GM03348 (cell line): ENCODE data around the gene ADGRL3.
"Not testable (repeated sequence)": the region's sequence is repeated elsewhere in the genome, so short reads cannot be mapped to it uniquely, and the experiment has no call there.

Source experiments
- DNase-seq: peaks from one replicate; pipeline ENCODE4 v3.0.0; 2012; ENCODE audit warnings: low spot score

ADGRL3 gene

DNA sequence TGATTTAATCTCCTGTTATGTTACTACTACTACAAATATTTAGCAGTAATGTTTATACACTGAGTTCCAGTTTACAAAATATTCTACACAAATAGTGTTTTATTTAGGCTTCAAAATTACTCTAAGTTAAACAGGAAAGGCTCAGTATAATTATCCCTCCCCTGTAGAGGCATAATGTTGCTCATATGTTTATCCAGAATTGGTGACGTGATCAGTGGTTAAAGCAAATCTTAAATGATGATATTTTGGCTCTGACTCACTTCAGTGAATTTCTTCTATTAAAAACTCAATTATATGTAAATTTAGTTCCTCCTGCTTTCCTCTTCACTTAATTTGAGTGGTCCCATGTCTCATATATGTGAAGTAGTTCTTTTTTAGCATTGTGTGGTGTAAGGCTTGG lies 438.5 kb downstream of the ADGRL3 start:
- no peak for DNase-seq

DNA sequence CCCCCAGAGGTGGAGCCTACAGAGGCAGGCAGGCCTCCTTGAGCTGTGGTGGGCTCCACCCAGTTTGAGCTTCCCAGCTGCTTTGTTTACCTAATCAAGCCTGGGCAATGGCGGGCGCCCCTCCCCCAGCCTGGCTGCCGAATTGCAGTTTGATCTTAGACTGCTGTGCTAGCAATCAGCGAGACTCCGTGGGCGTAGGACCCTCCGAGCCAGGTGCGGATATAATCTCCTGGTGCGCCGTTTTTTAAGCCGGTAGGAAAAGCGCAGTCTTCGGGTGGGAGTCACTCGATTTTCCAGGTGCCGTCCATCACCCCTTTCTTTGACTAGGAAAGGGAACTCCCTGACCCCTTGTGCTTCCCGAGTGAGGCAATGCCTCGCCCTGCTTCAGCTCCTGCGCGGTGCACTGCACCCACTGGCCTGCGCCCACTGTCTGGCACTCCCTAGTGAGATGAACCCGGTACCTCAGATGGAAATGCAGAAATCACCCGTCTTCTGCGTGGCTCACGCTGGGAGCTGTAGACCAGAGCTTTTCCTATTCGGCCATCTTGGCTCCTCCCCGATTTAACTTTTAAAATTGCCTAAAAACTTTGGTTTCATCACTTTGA lies 446.7 kb downstream of the ADGRL3 start:
- DNase-seq: not testable (repeated sequence)

DNA sequence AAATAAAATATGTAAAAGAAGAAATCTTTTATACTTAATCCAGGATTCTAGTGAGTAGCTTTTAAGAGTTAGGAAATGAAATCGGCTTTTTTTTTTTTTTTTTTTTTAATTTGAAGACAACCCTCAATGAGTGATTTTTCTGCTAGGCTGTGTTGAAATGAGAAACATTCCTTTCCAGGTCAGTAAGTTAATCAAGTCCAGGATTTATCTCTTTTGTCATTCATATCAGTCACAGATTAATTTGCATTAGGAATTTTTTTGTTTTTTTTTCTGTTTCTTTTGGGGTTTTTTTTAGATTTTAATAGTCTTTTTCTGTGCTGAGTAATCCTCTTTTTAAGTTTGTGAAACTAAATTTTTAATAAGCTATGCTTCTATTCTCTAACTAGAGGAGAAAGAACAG lies 448.1 kb downstream of the ADGRL3 start:
- DNase-seq: no peak

DNA sequence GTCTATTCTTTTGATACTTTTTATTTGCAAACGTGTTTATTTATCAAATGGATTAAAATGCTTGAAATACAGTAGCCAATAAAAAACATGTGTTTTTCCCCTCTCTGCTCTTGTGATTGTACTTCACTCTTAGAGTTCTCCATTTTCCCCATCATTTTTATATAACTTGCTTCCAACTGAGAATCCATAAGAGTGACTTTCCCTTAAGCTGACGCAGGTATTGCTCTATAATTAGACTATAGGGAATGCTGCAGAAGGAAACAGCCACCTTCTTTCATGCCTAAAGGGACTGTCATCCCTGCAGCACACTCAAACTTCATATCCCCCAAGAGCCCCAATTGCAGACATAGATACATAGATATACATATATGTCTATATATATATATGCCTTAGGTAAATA lies 456.9 kb downstream of the ADGRL3 start:
- DNase-seq: no peak

DNA sequence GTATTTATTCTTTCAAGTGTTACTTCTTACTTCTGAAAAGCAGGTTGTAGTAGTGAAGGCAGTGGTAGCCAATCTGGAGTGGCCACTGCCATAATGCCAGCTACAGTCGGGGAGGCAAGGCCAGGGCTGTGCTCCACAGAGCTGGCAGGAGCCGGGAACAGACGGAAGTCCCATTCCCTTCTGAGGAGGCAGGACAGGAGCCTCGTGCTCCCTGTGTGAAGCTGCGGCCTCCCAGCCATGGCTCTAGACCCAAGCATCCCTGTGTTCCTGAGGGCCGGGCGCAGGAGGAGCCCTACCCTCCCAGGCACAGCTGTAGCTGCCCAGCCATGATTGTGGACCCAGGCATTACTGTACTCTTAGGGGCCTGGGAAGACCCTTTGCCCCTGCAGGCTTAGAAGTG lies 461.8 kb downstream of the ADGRL3 start:
- DNase-seq: no peak

DNA sequence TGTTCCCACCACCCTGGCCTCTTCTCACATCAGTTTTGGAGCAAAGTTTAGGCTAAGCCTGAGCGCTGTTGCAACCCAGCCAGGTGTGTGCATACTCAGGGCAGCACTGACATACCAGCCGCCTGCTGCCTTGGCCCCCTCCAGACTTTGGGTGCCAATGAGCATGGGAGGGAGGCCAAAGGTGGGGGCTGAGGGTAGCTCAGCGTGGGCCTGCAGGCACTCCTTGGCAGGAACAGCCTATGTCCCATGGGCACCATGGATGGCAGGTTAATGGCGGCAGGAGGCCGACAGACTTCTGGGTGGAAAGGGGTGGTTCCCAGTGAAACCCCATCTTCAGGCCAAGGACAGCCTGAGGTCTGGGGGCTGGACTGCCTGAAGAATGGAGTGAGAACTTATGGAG lies 462.2 kb downstream of the ADGRL3 start:
- DNase-seq: no peak

DNA sequence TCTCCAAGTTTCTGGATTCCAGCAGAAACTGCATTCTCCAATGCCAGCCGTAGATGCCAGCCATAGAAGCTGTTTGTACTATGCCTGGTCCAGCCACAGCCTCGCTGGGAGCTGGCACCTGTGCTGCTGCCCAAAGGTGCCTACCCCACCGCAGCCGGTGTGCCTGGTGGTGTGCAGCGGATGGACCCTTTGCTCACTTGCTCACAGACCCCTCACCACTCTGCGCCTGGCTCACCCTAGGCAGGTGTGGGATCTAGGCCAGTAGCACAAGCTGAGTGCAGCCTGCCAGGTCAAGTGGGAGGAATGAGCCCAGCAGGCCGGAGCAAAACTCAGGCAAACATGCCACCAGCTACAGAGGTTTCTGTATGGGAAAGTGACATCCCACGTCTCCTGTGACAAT lies 463.2 kb downstream of the ADGRL3 start:
- DNase-seq: no peak

DNA sequence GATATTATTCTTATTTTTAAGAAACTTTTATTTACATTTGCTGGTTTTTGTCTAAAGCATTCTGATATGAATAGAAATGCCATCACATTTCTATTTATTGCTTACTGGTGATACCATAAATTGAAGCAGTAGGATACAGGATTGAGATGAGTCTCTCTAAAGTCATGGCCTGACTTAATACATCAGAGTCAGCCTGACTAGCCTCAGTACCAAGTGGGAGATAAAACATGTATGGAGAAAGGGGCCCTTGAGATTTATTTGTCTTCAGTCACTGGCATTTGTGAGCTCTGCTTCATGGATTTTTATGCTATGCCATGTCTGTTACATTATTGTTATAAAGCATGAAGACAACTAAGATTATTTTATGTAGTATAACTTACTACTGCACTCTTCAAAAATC lies 465.5 kb downstream of the ADGRL3 start:
- no peak for DNase-seq

DNA sequence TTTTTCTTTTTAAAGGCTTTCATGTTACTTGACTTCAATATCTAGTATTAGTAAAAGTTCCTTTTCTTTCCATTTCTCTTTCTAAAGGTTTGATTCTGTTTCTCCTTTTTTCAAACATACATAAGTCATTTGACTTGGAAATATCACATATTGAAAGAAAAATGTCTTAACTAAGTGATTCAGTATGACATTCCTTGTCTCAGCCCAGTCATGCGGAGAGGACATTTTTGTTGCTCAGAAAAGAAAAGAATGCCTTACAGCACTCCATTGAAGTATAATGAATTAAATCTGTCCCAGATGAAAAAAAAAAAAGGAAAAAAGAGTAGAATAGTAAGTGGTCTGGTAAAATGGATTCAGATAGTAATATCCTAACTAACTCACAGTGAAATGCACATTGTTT lies 466.1 kb downstream of the ADGRL3 start:
- no peak for DNase-seq

DNA sequence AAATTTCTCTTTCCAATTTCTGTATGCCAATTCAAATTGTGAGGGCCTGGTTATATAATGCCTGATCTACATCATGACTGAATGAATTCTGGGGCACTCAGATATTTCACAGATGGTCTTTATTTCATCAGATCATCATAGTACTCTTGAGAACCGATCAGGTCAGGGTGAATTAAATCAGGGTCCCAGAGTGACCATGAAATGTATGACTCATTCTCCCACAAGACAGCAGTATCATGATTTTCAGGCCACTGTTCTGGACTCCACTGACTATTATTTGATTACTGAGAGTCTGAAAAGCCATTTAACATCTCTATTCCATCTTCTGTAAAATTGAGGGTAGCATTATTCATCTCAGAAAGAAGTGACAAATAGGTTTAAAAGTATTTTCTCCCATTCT lies 471.5 kb downstream of the ADGRL3 start:
- no peak for DNase-seq

DNA sequence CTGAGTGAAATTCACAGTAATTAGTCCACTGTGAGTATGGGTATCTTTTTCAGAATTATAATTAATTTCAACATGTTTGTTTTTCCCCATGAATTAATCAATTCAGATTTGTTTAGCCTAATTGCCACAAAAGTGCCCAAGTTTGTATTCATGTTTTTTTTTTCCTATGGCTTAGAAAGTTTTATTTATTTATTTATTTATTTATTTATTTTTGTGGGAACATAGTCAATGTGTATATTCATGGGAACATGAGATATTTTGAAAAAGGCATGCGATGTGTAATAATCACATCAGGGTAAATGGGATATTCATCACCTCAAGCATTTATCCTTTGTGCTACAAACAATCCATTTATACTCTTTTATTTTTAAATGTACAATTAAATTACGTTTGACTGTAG lies 475.3 kb downstream of the ADGRL3 start:
- no peak for DNase-seq

DNA sequence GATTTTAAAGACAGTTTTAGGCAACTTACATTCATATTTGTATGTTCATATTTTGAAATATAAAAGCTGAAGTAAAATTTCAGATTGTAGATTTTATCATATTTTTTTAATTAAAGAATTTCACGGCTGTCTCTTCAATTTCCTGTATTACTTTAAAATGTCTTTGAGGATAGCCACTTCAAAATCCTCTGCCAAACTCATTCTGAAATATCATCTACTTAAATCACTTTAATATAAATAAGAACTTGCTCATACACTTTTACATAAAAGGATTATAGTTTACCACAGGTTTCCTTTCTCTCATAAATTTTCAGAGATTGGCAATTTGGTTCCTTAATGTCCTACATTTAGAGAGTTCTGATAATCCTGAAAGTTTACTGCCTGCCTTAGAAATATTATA lies 478.2 kb downstream of the ADGRL3 start:
- DNase-seq: no peak

DNA sequence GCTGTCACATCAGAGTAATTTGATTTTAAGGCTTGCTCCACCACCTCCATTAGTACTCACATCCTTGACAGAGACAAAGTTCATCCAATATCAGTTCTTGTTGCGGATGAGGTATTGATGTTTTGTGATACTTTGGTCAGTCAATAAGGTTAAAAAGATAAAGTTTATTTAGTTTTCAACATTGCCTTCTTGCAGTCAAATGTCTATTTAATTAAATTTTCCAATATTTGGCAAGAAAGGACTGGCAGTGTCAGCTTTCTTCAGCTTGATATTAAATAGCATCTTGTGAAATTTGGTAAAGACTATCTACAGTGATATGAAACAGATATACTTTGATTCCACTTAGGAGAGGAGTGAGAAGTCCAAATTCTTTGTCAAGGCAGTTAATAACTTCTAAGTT lies 493.4 kb downstream of the ADGRL3 start:
- DNase-seq: no peak

DNA sequence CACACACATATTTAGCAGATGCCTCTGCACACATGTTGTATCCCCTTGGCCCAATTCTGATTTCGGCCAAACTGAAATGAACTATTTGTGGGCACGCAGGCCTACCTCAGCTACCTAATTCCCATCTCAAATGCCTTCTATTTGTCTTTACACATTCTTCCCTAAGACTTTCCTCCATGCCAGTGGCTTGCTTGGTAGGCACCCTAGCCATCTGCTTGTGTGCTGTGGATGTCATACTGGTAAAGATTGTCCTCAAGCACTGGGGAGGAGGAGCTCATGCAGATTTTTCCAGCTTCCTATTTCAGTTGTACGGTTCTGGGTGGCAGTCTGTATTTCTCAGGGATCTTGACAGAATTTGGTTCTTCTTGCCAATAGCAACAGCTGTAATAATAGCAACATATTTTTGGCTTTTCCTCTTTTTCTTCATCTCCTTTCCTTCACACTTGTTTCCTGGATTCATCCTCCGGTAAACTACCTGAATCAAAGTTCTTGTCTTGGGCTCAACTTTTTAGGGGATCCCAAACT lies 514.3 kb downstream of the ADGRL3 start:
- DNase-seq: no peak

DNA sequence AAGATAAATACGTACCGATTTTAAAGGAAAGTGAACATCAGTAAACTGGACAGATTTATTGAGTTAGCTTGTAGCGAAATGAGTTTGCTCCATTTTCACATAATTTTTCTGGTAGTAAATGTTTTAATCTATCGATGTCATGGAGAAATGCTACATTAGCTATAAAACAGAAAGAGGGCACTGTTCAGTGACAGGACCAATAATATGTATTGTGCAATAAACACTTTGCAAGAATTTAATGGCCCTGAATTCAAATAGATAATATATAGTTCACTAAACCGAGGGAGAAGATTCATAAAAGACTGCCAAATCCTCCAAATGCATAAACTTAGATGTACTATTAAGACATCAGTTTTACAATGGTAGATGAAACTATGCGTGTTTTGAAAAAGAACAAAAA lies 516.3 kb downstream of the ADGRL3 start:
- no peak for DNase-seq

DNA sequence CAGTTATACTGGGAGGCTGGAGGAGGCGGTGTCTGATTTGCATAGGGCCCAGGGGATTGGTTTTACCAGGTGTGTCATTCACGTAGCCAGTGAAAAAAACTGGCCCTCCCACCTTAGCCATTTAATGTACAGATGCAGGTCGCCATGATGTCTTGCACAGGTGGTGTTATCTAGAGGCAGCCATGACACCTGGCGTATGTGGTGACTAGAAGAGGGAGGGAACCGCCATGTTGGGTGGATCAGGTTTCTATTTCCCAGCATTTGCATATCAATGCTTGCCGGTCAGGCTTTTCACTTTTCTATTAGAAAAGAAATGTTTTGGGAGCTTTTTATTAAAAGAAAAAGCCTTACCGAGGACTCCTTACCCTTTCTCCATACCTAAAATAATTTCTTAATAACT lies 523.4 kb downstream of the ADGRL3 start:
- DNase-seq: no peak

DNA sequence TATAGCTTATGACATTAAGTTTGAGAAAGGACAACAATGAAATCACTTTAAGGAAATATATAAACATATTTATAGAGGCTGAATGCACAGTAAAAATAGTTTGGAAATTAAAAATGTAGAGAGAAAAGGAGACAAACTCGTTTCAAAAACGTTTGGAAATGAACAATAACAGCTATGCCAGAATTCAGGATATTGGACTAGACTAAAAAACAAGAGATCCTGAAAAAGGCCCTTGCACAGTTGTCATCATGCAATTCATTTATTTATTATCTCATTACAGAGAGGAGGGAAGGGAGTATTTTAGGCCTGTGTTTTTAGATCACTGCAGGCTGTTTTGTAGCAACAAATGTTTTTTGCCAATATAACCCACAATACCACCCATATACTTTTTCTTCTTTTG lies 527.2 kb downstream of the ADGRL3 start:
- DNase-seq: no peak

DNA sequence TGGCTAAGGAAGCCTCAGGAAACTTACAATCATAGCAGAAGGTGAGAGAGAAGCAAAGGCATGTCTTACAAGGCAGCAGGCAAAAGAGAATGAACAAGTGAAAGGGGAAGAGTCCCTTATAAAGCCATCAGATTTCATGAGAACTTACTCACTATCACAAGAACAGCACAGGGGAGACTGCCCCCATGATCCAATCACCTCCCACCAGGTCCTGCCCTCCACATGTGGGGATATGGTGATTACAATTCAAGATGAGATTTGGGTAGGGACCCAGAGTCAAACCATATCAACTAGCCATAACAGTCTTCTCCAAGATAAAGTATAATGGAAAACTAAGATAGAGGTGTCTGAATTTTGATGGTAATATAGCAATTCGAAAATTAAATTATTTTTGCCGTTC lies 534.3 kb downstream of the ADGRL3 start:
- no peak for DNase-seq

DNA sequence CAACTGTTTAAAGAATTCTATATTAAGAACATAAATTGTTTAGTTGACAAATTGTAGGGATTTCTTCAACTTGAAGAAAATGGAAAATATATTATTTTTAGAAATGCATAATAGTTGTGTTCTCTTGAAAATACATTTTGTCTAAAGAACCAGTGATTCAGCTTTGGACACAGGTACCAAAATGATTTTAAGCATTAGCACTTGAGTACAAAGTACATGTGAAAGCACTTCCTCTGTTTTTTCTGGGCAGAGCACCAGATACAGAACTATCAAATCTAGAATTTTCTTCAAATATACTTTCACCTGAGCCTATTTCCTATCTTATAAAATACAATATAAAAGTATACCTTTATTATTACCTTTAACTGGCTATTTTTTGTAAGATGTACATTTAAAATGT lies 539.8 kb downstream of the ADGRL3 start:
- DNase-seq: no peak

DNA sequence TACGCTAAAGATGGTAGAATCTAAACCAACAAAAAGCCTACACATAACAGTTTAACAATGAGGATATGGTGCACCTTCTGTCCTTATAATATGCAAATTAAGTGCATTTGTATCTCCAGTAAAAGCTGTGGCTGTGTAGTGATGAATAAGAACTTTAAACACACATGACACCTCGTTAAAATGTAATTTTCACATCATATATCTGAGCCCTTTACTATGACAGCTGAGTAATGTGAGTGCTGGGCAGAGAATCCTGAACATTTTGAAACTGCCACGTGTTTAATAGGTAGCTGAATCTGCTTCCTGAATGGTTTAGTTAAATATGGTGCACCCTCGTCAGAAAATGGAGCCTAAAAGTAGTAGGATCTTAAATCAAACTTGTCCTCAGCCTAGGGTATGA lies 540.8 kb downstream of the ADGRL3 start:
- DNase-seq: no peak

DNA sequence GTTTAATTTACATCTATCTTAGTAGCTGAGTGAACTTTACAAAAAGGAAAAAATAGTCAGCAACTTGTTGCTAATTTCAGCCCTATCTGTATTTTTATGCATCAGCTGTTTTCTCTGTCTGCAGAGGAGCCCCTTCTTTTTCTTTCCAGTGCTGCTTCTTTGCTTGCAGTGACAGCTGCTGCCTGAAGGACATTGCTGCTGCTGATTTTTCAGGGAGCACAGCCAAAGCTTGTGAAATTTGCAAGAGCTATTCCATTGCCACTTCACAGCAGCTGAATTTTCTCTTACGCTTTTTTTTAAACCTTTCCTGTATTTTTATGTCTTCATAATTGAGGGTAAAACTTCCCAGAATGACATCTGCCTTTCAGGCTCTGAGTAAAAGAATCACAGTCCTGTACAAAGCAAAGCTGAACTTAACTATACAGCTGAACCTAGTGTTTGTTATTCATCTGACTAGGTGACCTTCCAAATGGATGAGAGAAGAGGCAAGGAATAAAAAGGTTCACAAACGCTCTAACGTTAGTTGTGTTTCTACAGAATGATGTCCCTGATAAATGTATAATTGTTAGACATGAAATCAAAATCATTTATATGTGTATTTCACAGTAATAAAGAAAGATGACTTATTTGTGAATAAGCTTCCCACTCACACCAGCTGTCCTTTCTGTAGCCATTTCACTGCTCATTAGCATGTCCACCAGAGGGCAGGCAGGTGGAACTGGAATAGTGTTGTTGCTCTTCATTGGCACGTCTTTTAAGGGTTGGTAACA lies 541.4 kb downstream of the ADGRL3 start:
- no peak for DNase-seq

DNA sequence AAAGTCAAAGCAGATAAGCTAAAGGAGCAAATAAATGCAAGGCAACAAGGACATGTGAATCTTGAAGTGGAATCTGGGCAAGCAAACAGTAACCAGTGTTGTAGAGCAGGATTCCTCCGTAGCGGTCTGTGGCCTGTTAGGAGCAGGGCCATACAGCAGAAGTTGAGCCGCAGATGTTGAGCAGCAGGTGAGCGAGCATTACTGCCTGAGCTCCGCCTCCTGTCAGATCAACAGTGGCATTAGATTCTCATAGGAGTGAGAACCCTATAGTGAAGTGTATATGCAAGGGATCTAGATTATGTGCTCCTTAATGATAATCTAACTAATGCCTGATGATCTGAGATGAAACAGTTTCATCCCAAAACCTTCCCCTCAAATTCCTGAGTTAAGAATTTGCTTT lies 550.7 kb downstream of the ADGRL3 start:
- no peak for DNase-seq

DNA sequence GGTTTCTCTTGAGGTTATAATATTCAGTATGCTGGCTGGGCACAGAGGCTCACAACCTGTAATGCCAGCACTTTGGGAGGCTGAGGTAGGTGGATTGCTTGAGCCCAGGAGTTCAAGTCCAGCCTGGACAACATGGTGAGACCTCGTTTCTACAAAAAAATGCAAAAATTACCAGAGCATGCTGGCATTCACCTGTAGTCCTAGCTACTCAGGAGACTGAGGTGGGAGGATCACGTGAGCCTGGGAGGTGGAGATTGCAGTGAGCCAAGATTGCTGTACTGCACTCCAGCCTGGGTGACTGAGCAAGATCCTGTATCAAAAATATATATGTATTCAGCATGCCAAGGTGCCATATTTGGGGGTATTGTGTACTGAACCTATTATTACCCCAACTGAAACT lies 552.5 kb downstream of the ADGRL3 start:
- no peak for DNase-seq

DNA sequence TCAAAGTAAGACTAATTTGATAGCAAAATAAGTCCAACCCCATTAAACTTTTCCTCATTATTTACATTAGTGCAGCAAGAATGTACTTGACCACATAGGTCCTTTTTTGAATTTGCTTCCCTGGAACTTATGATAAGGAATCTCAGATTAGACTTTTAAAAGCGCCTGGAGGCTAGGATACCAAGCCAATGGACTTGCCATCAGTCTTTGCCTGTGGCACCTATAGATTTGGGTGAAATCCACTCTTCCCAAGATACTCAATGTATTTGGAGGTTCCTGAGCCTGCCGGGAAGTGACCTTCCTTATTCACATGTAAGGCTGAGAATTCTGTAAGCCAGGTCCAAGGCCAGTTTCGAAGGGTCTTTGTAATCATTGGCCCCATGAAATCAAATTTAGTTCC lies 553.6 kb downstream of the ADGRL3 start:
- DNase-seq: no peak
